Mesodermal cell (in vitro differentiated cells): ENCODE data around the gene FAM20C.

Source experiments
- H3K27ac ChIP-seq: 2 replicates; pipeline ENCODE4 v1.7.0; 2013; ENCODE audit warnings: mild to moderate bottlenecking, low read depth, low read length, moderate library complexity; ENCODE audit not compliant: severe bottlenecking
- H3K36me3 ChIP-seq: 2 replicates; pipeline ENCODE4 v1.7.1; 2013; ENCODE audit warnings: mild to moderate bottlenecking, low read length, moderate library complexity; ENCODE audit not compliant: control insufficient read depth, insufficient read depth
- H3K4me1 ChIP-seq: one replicate; pipeline ENCODE4 v1.7.1; 2013; ENCODE audit warnings: mild to moderate bottlenecking, low read length; ENCODE audit not compliant: insufficient read depth, control insufficient read depth, poor library complexity, severe bottlenecking
- H3K4me3 ChIP-seq: 2 replicates; pipeline ENCODE4 v1.7.0; 2013; ENCODE audit warnings: low read length, control low read depth, mild to moderate bottlenecking; ENCODE audit not compliant: insufficient read depth, poor library complexity, severe bottlenecking; ENCODE audit errors: extremely low read depth
- H3K9me3 ChIP-seq: 2 replicates; pipeline ENCODE4 v1.7.1; 2013; ENCODE audit warnings: mild to moderate bottlenecking, low read length, moderate library complexity; ENCODE audit not compliant: control insufficient read depth
- WGBS, 2 experiments: methylation state at CpG; one replicate each; pipeline ENCODE4 v1.1.5; 2013; ENCODE audit warnings: missing lambda C conversion rate in 2 of 2; ENCODE audit not compliant: insufficient coverage in 2 of 2; 5-methylcytosine and 5-hydroxymethylcytosine counted together

Gene FAM20C

DNA sequence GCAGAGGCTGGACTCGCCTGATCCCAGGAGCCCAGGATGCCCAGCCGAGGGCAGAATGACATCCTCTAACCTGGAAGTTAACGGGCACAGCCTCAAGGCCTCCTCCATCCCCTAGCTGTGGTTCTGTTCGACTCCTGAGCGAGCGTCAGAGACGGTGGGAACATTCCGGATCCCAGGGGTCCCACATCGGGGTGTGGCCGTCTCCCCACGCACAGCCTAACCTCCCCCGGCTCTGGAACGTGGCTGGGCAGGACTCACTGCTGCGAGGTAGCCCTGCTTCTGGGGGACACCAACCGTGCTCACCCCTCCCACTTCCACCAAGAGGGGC, 106.0 kb downstream of the FAM20C start:
- H3K4me3 ChIP-seq, result no peak overlapping the region
- 81 to 84% methylated on average over 15 of the region's 15 CpGs for WGBS, 2 experiments

GRCh38 chr7:298743-299142, 106.4 kb downstream of the FAM20C start:
- Histone ChIP-seq H3K4me3 (no peak overlapping the region), H3K4me1 (no peaks in the 10 kb centered on the region), H3K36me3 (no peaks in the 10 kb centered on the region), H3K27ac (no peak overlapping the region), H3K9me3 (no peaks in the 10 kb centered on the region)
- 76 to 80% methylated on average over 6 to 13 of the region's 13 CpGs for WGBS, 2 experiments

More for the DNA sequence above, 106.0 kb downstream of the FAM20C start:
- H3K27ac ChIP-seq, result no peak overlapping the region
- H3K9me3 ChIP-seq, result no peaks in the 10 kb centered on the region
- no peaks in the 10 kb centered on the region for H3K36me3 ChIP-seq
- H3K4me1 ChIP-seq, result no peaks in the 10 kb centered on the region

- Histone ChIP-seq H3K36me3 (no peaks in the 10 kb centered on the region), H3K4me3 (no peak overlapping the region), H3K4me1 (no peaks in the 10 kb centered on the region), H3K9me3 (no peaks in the 10 kb centered on the region), H3K27ac (no peak overlapping the region)
- WGBS, 2 experiments, result 93 to 97% methylated on average over 9 to 12 of the region's 15 CpGs
Measured at GRCh38 chr7:299169-299568, 106.8 kb downstream of the FAM20C start.

DNA sequence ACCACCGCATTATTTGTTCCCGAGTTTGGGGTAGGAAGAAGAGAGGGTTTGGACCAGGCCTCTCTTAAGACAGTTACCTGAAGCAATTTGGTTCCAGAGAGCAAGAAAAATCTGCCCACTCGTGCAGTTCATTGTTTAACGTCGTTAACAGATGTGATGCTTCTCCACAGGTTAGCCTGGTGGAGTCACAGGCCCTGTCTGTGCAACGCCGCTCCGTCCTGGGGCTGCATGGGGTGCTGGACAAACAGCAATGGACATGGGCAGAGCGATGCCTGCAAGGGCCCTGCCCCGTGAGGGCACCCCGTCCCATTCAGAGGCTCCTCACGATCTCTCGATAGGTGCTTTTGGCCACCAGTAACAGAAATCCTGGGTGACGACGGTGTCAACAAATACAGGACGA, 107.3 kb downstream of the FAM20C start:
- WGBS, 2 experiments, result 86 to 93% methylated on average over 16 of the region's 16 CpGs
- no peaks in the 10 kb centered on the region for H3K9me3 ChIP-seq
- H3K4me1 ChIP-seq, result no peaks in the 10 kb centered on the region
- H3K4me3 ChIP-seq, result no peak overlapping the region
- no peak overlapping the region for H3K27ac ChIP-seq
- H3K36me3 ChIP-seq, result no peaks in the 10 kb centered on the region

- 66 to 69% methylated on average over 2 to 7 of the region's 10 CpGs for WGBS, 2 experiments
- Histone ChIP-seq H3K4me3 (no peak overlapping the region), H3K9me3 (no peaks in the 10 kb centered on the region), H3K36me3 (no peaks in the 10 kb centered on the region), H3K27ac (no peak overlapping the region), H3K4me1 (no peaks in the 10 kb centered on the region)
Measured at GRCh38 chr7:300048-300447, 107.7 kb downstream of the FAM20C start.

DNA sequence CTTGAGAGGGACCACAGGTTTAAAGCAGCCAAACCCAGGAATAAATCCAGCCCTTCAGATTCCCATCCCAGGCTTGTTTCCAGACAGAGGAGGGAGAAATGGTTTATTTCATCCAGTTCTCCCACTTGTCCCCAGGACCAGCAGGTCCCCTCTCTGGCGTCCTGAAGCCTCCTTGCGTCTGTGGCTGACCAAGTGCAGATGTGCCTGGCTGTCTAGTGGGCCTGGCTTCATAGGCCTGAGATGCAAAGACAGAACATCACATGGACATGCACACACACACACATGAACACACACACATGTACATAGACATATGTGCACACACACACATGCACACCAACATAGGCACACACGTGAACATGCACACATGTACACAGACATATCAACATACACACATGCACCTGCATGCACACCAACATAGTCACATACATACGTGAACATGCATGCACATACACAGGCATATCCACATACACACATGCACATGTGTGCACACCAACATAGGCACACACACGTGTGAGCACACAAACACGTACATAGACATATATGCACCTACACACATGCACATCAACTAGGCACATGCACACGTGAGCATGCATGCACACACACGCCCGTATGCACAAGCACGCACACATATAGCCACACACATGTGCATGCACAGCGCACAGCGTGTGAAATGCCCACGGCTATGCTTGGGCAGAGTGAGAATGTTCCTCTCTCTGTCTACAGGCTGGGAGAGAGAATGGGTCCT, 108.3 kb downstream of the FAM20C start:
- no peak overlapping the region for H3K4me3 ChIP-seq
- H3K27ac ChIP-seq, result no peak overlapping the region
- 93% methylated on average over 12 to 13 of the region's 13 CpGs for WGBS, 2 experiments
- H3K9me3 ChIP-seq, result no peaks in the 10 kb centered on the region
- no peaks in the 10 kb centered on the region for H3K36me3 ChIP-seq
- no peaks in the 10 kb centered on the region for H3K4me1 ChIP-seq

- no peak overlapping the region for H3K4me3 ChIP-seq
- H3K4me1 ChIP-seq, result no peaks in the 10 kb centered on the region
- WGBS, 2 experiments, result 93 to 95% methylated on average over 17 to 31 of the region's 34 CpGs
- H3K27ac ChIP-seq, result no peak overlapping the region
- no peaks in the 10 kb centered on the region for H3K36me3 ChIP-seq
- no peaks in the 10 kb centered on the region for H3K9me3 ChIP-seq
Measured at GRCh38 chr7:301291-302053, 109.1 kb downstream of the FAM20C start.

DNA sequence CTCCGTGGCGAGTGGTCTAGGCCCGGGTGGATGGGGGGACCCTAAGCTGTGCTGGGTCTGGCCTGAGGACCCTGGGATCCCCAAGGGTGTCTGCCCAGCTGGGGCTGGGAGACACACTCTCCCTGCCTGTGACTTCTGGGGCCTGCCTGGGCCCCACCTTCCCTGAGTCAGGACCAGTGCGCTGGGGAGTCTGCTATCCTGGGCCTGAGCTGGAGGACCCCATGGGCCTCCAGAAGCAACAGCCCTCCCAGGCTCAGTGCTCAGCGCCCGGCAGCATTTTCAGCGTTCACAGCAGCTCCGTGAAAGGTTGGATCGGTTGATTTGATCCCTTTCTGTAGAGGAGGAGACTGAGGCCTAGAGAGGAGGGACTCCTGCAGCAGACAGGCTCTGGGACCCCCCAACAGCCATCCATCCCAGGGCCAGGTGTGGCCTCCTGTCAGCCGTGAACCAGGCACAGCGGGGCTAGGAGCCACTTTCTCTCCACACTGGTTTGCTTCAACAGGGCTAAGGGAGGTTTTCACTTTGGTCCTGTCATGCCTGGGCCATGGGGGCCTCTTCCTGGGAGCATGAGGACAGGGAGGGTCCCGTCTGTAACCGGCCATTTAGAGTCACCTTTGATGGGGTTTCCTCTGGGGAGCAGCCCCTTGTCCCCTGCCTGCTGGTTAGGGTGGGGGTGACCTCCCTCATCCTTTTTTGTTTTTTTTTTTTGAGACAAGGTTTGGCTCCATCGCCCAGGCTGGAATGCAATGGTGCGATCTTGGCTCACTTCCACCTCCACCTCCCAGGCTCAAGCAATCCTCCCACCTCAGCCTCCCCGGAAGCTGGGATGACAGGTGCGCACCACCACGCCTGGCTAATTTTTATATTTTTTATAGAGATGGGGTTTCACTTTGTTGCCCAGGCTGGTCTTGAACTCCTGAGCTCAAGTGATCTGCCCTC, 110.0 kb downstream of the FAM20C start:
- peaks cover under 1% of the 10 kb centered on the region for H3K9me3 ChIP-seq
- H3K4me1 ChIP-seq, result no peaks in the 10 kb centered on the region
- no peaks in the 10 kb centered on the region for H3K36me3 ChIP-seq
- no peak overlapping the region for H3K4me3 ChIP-seq
- H3K27ac ChIP-seq, result no peak overlapping the region
- WGBS, 2 experiments, result 90 to 91% methylated on average over 10 to 14 of the region's 18 CpGs

DNA sequence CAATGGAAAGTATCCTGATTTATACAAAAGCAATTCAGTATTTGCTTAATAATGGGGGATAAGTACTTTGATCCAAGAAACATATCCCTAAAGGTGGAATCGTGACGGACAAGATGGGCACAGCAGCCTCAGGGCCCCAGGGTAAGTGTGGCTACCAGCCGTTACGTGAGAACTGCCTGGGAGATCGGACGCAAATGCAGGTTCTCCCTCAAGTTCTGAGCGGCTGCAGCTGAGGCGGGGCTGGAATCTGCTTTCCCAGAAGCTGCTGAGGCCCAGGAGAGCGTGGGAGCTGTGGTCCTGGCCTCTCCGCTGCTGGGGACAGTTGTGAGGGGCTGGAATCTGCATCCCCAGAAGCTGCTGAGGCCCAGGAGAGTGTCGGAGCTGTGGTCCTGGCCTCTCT, 111.1 kb downstream of the FAM20C start:
- Histone ChIP-seq H3K36me3 (no peaks in the 10 kb centered on the region), H3K27ac (no peak overlapping the region), H3K4me3 (no peak overlapping the region), H3K9me3 (peaks cover 3% of the 10 kb centered on the region), H3K4me1 (no peaks in the 10 kb centered on the region)
- 92 to 93% methylated on average over 9 to 10 of the region's 11 CpGs for WGBS, 2 experiments

GRCh38 chr7:303884-304573, 111.7 kb downstream of the FAM20C start:
- Histone ChIP-seq H3K9me3 (peaks cover 3% of the 10 kb centered on the region), H3K4me3 (no peak overlapping the region), H3K36me3 (no peaks in the 10 kb centered on the region), H3K4me1 (no peaks in the 10 kb centered on the region), H3K27ac (no peak overlapping the region)
- WGBS, 2 experiments, result 89 to 92% methylated on average over 17 to 23 of the region's 24 CpGs
